GM12878 (cell line): ENCODE data around the gene CAMKMT. TPM values are rescaled to one million over a fixed set of nuclear protein-coding genes. Genes with fewer than 3 reads are reported as not detected.

Experiments used
- ETV6 ChIP-seq, 2 experiments: fragments of 450-650 bp in 1 of 2; IDR thresholded peaks in 1 of 2; conservative IDR thresholded peaks in 1 of 2; 2 replicates each; pipeline ENCODE4 v1.6.1; 2014; ENCODE audit warnings: antibody characterized with exemption in 1 of 2, borderline replicate concordance in 1 of 2, low read depth in 1 of 2, mild to moderate bottlenecking in 1 of 2, moderate library complexity in 1 of 2
- FOXM1 ChIP-seq: IDR thresholded peaks from 2 replicates; pipeline ENCODE4 v1.6.1; 2012; ENCODE audit warnings: low read depth, mild to moderate bottlenecking, inconsistent platforms, low read length, moderate library complexity
- HDGF ChIP-seq: fragments of 450-650 bp; IDR thresholded peaks from 2 replicates; pipeline ENCODE4 v1.6.1; 2016; ENCODE audit warnings: antibody characterized with exemption
- IRF4 ChIP-seq: IDR thresholded peaks from 2 replicates; pipeline ENCODE4 v1.6.1; 2011; ENCODE audit warnings: low read depth, low read length
- KAT2A ChIP-seq: conservative IDR thresholded peaks from 2 replicates; pipeline ENCODE4 v1.6.1; 2011; ENCODE audit warnings: low read depth, low read length; ENCODE audit not compliant: control insufficient read depth
- MLLT1 ChIP-seq: fragments of 450-650 bp; IDR thresholded peaks from 2 replicates; pipeline ENCODE4 v1.6.1; 2016; ENCODE audit warnings: mild to moderate bottlenecking
- MYC ChIP-seq: IDR thresholded peaks from 2 replicates; pipeline ENCODE4 v1.6.1; 2011; ENCODE audit warnings: mild to moderate bottlenecking, low read length, moderate library complexity, inconsistent platforms; ENCODE audit not compliant: insufficient read depth, insufficient replicate concordance, insufficient read length, severe bottlenecking
- RAD51 ChIP-seq: fragments of 450-650 bp; IDR thresholded peaks from 2 replicates; pipeline ENCODE4 v1.6.1; 2016; ENCODE audit warnings: moderate library complexity, mild to moderate bottlenecking, inconsistent platforms
- SMARCA5 ChIP-seq: fragments of 450-650 bp; IDR thresholded peaks from 2 replicates; pipeline ENCODE4 v1.6.1; 2017; ENCODE audit warnings: mild to moderate bottlenecking
- SP1 ChIP-seq: IDR thresholded peaks from one replicate; pipeline ENCODE4 v1.6.1; 2011; ENCODE audit warnings: low read depth, low read length
- SUZ12 ChIP-seq: fragments of 200-600 bp; sonication (generic); IDR thresholded peaks from one replicate; pipeline ENCODE4 v1.6.1; 2018; ENCODE audit warnings: antibody characterized with exemption, mild to moderate bottlenecking; ENCODE audit not compliant: unreplicated experiment
- USF1 ChIP-seq: IDR thresholded peaks from 2 replicates; pipeline ENCODE4 v1.6.1; 2011; ENCODE audit warnings: borderline replicate concordance, low read depth, mild to moderate bottlenecking, moderate library complexity, mixed read lengths, low read length; ENCODE audit not compliant: insufficient read depth; ENCODE audit errors: extremely low read length
- ZBTB40 ChIP-seq: fragments of 450-650 bp; IDR thresholded peaks from 2 replicates; pipeline ENCODE4 v1.6.1; 2016; ENCODE audit warnings: mild to moderate bottlenecking, moderate library complexity, borderline replicate concordance
- polyA plus RNA-seq, 11 experiments: library from polyadenylated mRNA; depleted of rRNA in 4 of 11; unstranded in 6 of 11; stranded (reverse) in 5 of 11; fragments of >200 nt; fragmentation: Nextera tagmentation in 4 of 11; fragmentation: Illumina TruSeq in 1 of 11; extraction: Ambion mirVana in 4 of 11; extraction: Trizol in 1 of 11; gene quantifications; 1 replicate in 1 of 11; 2 replicates in 10 of 11; pipeline versions ENCODE4 v1.2.1 to v1.2.3, GENCODE V29; 2011 to 2016; ENCODE audit warnings: inconsistent platforms in 2 of 11, missing spikeins in 2 of 11, low read depth in 1 of 11
- total RNA-seq, 4 experiments: library from RNA; depleted of rRNA in 3 of 4; stranded (reverse); fragments of >200 nt in 3 of 4; fragmentation: Illumina TruSeq in 1 of 4; extraction: Trizol in 1 of 4; gene quantifications; 2 replicates each; pipeline versions ENCODE4 v1.2.1 to v1.2.3, GENCODE V29; 2013 to 2021
- TF ChIP-seq, protein P1 (sequence below): fragments of 450-650 bp; IDR thresholded peaks from 2 replicates; pipeline ENCODE4 v1.6.1; 2017; ENCODE audit warnings: mild to moderate bottlenecking, moderate library complexity
- TF ChIP-seq, protein P2 (sequence below): fragments of 450-650 bp; IDR thresholded peaks from 2 replicates; pipeline ENCODE4 v1.6.1; 2017; ENCODE audit warnings: mild to moderate bottlenecking, low read depth, inconsistent platforms; ENCODE audit not compliant: poor library complexity, severe bottlenecking

The CAMKMT gene
- total and polyA plus RNA-seq, 10 of the 15 experiments (the other 5 are each of a cell fraction or from before 2014, with no cell fraction given): 2.7 to 16.0 (median 11.8) TPM

GRCh38 chr2:44778671-44779476 is 417.1 kb downstream of the CAMKMT start (continued):
- TF ChIP-seq, protein P1, sequence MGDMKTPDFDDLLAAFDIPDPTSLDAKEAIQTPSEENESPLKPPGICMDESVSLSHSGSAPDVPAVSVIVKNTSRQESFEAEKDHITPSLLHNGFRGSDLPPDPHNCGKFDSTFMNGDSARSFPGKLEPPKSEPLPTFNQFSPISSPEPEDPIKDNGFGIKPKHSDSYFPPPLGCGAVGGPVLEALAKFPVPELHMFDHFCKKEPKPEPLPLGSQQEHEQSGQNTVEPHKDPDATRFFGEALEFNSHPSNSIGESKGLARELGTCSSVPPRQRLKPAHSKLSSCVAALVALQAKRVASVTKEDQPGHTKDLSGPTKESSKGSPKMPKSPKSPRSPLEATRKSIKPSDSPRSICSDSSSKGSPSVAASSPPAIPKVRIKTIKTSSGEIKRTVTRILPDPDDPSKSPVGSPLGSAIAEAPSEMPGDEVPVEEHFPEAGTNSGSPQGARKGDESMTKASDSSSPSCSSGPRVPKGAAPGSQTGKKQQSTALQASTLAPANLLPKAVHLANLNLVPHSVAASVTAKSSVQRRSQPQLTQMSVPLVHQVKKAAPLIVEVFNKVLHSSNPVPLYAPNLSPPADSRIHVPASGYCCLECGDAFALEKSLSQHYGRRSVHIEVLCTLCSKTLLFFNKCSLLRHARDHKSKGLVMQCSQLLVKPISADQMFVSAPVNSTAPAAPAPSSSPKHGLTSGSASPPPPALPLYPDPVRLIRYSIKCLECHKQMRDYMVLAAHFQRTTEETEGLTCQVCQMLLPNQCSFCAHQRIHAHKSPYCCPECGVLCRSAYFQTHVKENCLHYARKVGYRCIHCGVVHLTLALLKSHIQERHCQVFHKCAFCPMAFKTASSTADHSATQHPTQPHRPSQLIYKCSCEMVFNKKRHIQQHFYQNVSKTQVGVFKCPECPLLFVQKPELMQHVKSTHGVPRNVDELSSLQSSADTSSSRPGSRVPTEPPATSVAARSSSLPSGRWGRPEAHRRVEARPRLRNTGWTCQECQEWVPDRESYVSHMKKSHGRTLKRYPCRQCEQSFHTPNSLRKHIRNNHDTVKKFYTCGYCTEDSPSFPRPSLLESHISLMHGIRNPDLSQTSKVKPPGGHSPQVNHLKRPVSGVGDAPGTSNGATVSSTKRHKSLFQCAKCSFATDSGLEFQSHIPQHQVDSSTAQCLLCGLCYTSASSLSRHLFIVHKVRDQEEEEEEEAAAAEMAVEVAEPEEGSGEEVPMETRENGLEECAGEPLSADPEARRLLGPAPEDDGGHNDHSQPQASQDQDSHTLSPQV: no peak
- TF ChIP-seq MYC (no peak), MLLT1 (peak; percentile 49; the same call in 1 of the 2 replicates), KAT2A (no peak), ZBTB40 (no peak), ETV6 (conservative IDR thresholded peaks at IDR 0.05 in 1 of 2, IDR thresholded peaks at IDR 0.05 in 1 of 2; ENCODE audit: borderline replicate concordance in 1 of 2, low read depth in 1 of 2) (no peak), HDGF (no peak), USF1 (no peak), SMARCA5 (no peak), SUZ12 (no peak), IRF4 (peak; percentile 66; the same call in 1 of the 2 replicates), SP1 (no peak), FOXM1 (no peak), RAD51 (peak; percentile 21; the same call in 1 of the 2 replicates)
- TF ChIP-seq, protein P2, sequence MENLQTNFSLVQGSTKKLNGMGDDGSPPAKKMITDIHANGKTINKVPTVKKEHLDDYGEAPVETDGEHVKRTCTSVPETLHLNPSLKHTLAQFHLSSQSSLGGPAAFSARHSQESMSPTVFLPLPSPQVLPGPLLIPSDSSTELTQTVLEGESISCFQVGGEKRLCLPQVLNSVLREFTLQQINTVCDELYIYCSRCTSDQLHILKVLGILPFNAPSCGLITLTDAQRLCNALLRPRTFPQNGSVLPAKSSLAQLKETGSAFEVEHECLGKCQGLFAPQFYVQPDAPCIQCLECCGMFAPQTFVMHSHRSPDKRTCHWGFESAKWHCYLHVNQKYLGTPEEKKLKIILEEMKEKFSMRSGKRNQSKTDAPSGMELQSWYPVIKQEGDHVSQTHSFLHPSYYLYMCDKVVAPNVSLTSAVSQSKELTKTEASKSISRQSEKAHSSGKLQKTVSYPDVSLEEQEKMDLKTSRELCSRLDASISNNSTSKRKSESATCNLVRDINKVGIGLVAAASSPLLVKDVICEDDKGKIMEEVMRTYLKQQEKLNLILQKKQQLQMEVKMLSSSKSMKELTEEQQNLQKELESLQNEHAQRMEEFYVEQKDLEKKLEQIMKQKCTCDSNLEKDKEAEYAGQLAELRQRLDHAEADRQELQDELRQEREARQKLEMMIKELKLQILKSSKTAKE: peak; percentile 65
